Testis (tissue), 3 donors: Measurements from ENCODE around the gene EIF4G3. TPM values are rescaled to one million over a fixed set of nuclear protein-coding genes. Genes with fewer than 3 reads are reported as not detected.
"Not testable (repeated sequence)": the region's sequence is repeated elsewhere in the genome, so short reads cannot be mapped to it uniquely, and the experiment has no call there.

Experiments
- DNase-seq: peaks from one replicate; pipeline ENCODE4 v3.0.0-alpha.2; 2019
- H3K27ac ChIP-seq, 2 donors: fragments of 200-600 bp; sonication (generic); one replicate each; pipeline ENCODE4 v1.5.1; 2019
- H3K27me3 ChIP-seq: fragments of 200-600 bp; sonication (generic); one replicate; pipeline ENCODE4 v1.5.1; 2019
- H3K36me3 ChIP-seq: fragments of 200-600 bp; sonication (generic); one replicate; pipeline ENCODE4 v1.5.1; 2017; ENCODE audit warnings: low read depth; ENCODE audit errors: missing control alignments
- H3K4me1 ChIP-seq: fragments of 200-600 bp; sonication (generic); one replicate; pipeline ENCODE4 v1.5.1; 2019
- H3K4me3 ChIP-seq, 2 donors: fragments of 200-600 bp; sonication (generic); one replicate each; pipeline ENCODE4 v1.5.1; 2017 to 2019
- H3K9me3 ChIP-seq: fragments of 200-600 bp; sonication (generic); one replicate; pipeline ENCODE4 v1.5.1; 2017
- POLR2A ChIP-seq: fragments of 450-650 bp; IDR thresholded peaks from one replicate; pipeline ENCODE4 v1.6.1; 2017; ENCODE audit warnings: antibody characterized with exemption, mild to moderate bottlenecking, moderate library complexity
- WGBS, 2 donors: methylation state at CpG; one replicate each; pipeline ENCODE4 v1.1.5; 2018; 5-methylcytosine and 5-hydroxymethylcytosine counted together
- intact Hi-C: fragments of 100-400 bp; cut with DNase I; formaldehyde crosslinking; loops from one replicate; pipeline ENCODE4 v1.15.1; 2023; ENCODE audit warnings: low total_unique reads
- polyA plus RNA-seq: library from polyadenylated mRNA; stranded (reverse); fragments of 350-450 nt; fragmentation: Illumina TruSeq; extraction: RNeasy Lipid Tissue Mini Kit (QIAGEN cat#74804); gene quantifications from one replicate; pipeline ENCODE4 v1.2.3, GENCODE V29; 2014; ENCODE audit warnings: low read depth, low replicate concordance; ENCODE audit not compliant: insufficient read depth
- total RNA-seq, 2 donors: library from RNA; depleted of rRNA; stranded (reverse); fragments of >200 nt; gene quantifications; one replicate each; pipeline ENCODE4 v1.2.3, GENCODE V29; 2016
- TF ChIP-seq, protein P1 (sequence below), 3 experiments: fragments of 450-650 bp in 2 of 3; fragments of 200-600 bp in 1 of 3; sonication (generic) in 1 of 3; IDR thresholded peaks; one replicate each; pipeline ENCODE4 v1.5.1; 2016 to 2019; ENCODE audit warnings: antibody characterized with exemption in 3 of 3, mild to moderate bottlenecking in 2 of 3, moderate library complexity in 1 of 3

Gene EIF4G3
- total and polyA plus RNA-seq, 3 donors from 2014 or later = 146 to 198 (median 165) TPM

GRCh38 chr1:21058035-21058793, 118.5 kb downstream of the EIF4G3 start:
- H3K27me3 ChIP-seq = no peaks in the 10 kb centered on the region
- no peak overlapping the region for H3K4me3 ChIP-seq
- intact Hi-C loops = no loop called here
- no peak for DNase-seq
- TF ChIP-seq, protein P1, sequence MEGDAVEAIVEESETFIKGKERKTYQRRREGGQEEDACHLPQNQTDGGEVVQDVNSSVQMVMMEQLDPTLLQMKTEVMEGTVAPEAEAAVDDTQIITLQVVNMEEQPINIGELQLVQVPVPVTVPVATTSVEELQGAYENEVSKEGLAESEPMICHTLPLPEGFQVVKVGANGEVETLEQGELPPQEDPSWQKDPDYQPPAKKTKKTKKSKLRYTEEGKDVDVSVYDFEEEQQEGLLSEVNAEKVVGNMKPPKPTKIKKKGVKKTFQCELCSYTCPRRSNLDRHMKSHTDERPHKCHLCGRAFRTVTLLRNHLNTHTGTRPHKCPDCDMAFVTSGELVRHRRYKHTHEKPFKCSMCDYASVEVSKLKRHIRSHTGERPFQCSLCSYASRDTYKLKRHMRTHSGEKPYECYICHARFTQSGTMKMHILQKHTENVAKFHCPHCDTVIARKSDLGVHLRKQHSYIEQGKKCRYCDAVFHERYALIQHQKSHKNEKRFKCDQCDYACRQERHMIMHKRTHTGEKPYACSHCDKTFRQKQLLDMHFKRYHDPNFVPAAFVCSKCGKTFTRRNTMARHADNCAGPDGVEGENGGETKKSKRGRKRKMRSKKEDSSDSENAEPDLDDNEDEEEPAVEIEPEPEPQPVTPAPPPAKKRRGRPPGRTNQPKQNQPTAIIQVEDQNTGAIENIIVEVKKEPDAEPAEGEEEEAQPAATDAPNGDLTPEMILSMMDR (IDR thresholded peaks at IDR 0.05) = no peak
- no peak for TF ChIP-seq POLR2A
- H3K36me3 ChIP-seq = no peaks in the 10 kb centered on the region
- peaks cover 5% of the 10 kb centered on the region for H3K4me1 ChIP-seq
- H3K27ac ChIP-seq = no peak overlapping the region
- 72 to 73% methylated on average over 3 of the region's 3 CpGs for WGBS, 2 donors
- no peaks in the 10 kb centered on the region for H3K9me3 ChIP-seq

GRCh38 chr1:21053189-21053928, 123.3 kb downstream of the EIF4G3 start:
- DNase-seq, H3K36me3 ChIP-seq, H3K27ac ChIP-seq, H3K4me1 ChIP-seq, H3K9me3 ChIP-seq, H3K27me3 ChIP-seq, intact Hi-C loops, H3K4me3 ChIP-seq: not testable (repeated sequence)
- WGBS, 2 donors = 83 to 100% methylated on average over 3 to 9 of the region's 59 CpGs

DNA sequence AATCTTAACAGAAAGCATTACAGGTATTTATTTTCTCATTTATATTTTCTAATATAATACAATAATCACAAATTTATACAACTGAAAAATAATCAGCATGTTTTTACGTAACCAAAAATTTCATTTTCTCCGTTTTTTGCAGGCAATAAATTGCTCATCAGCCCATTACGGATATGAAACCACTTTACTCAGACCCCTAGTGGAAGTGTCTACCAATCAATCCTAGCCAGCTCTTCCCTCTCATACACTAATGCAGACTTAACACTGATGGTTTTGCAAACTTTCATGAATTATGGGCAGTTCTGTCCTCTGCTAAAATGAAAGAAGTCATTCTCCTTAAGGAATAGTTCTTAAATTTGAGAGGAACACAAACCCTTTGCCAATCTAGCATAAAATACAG, 124.7 kb downstream of the EIF4G3 start:
- DNase-seq = no peak
- no peak overlapping the region for H3K4me3 ChIP-seq
- H3K27me3 ChIP-seq = no peaks in the 10 kb centered on the region
- no peak overlapping the region for H3K27ac ChIP-seq
- no peaks in the 10 kb centered on the region for H3K36me3 ChIP-seq
- H3K4me1 ChIP-seq = no peaks in the 10 kb centered on the region
- 81 to 86% methylated on average over 3 of the region's 3 CpGs for WGBS, 2 donors
- intact Hi-C loops = no loop called here
- TF ChIP-seq POLR2A = no peak
- H3K9me3 ChIP-seq = no peaks in the 10 kb centered on the region

DNA sequence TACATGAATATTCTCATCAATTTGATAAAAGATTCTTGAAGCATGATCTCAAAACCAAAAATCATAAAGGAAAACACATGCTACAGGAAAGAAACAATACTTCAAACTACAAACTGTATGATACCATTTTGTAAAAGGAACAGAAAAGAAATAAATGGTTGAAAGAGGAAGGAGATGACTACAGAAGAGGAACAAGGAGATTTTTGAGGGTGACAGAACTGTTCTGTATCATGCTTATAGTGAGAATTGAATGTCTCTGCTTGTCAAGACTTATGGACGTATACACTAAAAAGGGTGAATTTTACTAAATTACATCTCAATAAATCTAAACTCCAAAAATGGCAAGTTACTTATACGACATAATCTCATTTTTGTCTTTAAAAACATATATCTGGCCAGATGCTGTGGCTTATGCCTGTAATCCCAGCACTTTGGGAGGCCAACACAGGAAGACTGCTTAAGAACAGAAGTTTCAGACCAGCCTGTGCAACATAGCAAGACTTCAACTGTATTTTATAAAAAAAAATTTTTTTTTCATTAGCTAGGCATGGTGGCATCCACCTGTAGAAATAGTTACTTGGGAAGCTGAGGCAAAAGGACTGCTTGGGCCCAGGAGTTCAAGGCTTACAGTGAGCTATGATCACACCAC, 125.4 kb downstream of the EIF4G3 start:
- WGBS, 2 donors = 92 to 95% methylated on average over 2 of the region's 2 CpGs
- Histone ChIP-seq H3K4me1 (no peaks in the 10 kb centered on the region), H3K27ac (no peak overlapping the region), H3K9me3 (no peaks in the 10 kb centered on the region), H3K36me3 (no peaks in the 10 kb centered on the region), H3K4me3 (no peak overlapping the region), H3K27me3 (no peaks in the 10 kb centered on the region)
- DNase-seq = no peak
- TF ChIP-seq, protein P1 (IDR thresholded peaks at IDR 0.05) = no peak
- TF ChIP-seq POLR2A = no peak
- intact Hi-C loops = no loop called here

- no peak overlapping the region for H3K4me3 ChIP-seq
- no peaks in the 10 kb centered on the region for H3K36me3 ChIP-seq
- peaks cover 2% of the 10 kb centered on the region for H3K4me1 ChIP-seq
- DNase-seq = no peak
- intact Hi-C loops = no loop called here
- no peak overlapping the region for H3K27ac ChIP-seq
- H3K27me3 ChIP-seq = no peaks in the 10 kb centered on the region
- WGBS, 2 donors = 54 to 55% methylated on average over 4 of the region's 4 CpGs
- no peaks in the 10 kb centered on the region for H3K9me3 ChIP-seq
- TF ChIP-seq POLR2A = no peak
- TF ChIP-seq, protein P1 (IDR thresholded peaks at IDR 0.05) = no peak
Measured at GRCh38 chr1:21050031-21050430, 126.7 kb downstream of the EIF4G3 start.
